PC-9 (cell line): ENCODE data around the gene TNP1. TPM values are rescaled to one million over a fixed set of nuclear protein-coding genes. Genes with fewer than 3 reads are reported as not detected.

Source experiments
- BruUV-seq: library from RNA; stranded (reverse); fragments of 400-500 nt; replicated peaks from 2 replicates; lab custom pipeline; 2021; lab: Mats Ljungman, UMichigan
- CTCF ChIA-PET: fragments of 300-600 bp; sonication (Branson Sonifier 250); formaldehyde crosslinking; loops from one replicate; lab custom pipeline; 2022; ENCODE audit warnings: antibody characterized with exemption; lab: Charles Lee
- POLR2A ChIA-PET: fragments of 300-600 bp; sonication (Branson Sonifier 250); formaldehyde crosslinking; loops from one replicate; lab custom pipeline; 2022; ENCODE audit warnings: antibody characterized with exemption; ENCODE audit not compliant: unreplicated experiment; lab: Charles Lee
- DNase-seq, 2 experiments: peaks; one replicate each; pipeline versions ENCODE4 v3.0.0 to v3.0.0-alpha.2; 2015 to 2022; ENCODE audit warnings: mixed read lengths in 1 of 2
- H2AFZ ChIP-seq: fragments of 200-600 bp; sonication (generic); 2 replicates; pipeline ENCODE4 v1.8.1; 2017; ENCODE audit warnings: antibody characterized with exemption
- H3F3A ChIP-seq: fragments of 200-600 bp; sonication (generic); 2 replicates; pipeline ENCODE4 v1.8.1; 2017; ENCODE audit warnings: antibody characterized with exemption, mild to moderate bottlenecking, low read depth; ENCODE audit not compliant: insufficient read depth
- H3K27ac ChIP-seq: fragments of 200-600 bp; sonication (generic); 2 replicates; pipeline ENCODE4 v1.6.1; 2016; ENCODE audit warnings: mixed run types
- H3K27me3 ChIP-seq: fragments of 200-600 bp; sonication (generic); 2 replicates; pipeline ENCODE4 v1.6.1; 2016; ENCODE audit warnings: low read depth, mixed run types; ENCODE audit not compliant: insufficient read depth
- H3K36me3 ChIP-seq: fragments of 200-600 bp; sonication (generic); 2 replicates; pipeline ENCODE4 v1.6.1; 2016; ENCODE audit warnings: low read depth, mixed run types
- H3K4me1 ChIP-seq: fragments of 200-600 bp; sonication (generic); replicated peaks from 2 replicates; pipeline ENCODE4 v1.6.1; 2016; ENCODE audit warnings: mixed run types; ENCODE audit not compliant: insufficient read depth
- H3K4me2 ChIP-seq: fragments of 200-600 bp; sonication (generic); 2 replicates; pipeline ENCODE4 v1.6.1; 2017; ENCODE audit warnings: mixed run types
- H3K4me3 ChIP-seq: fragments of 200-600 bp; sonication (generic); 2 replicates; pipeline ENCODE4 v1.6.1; 2016; ENCODE audit warnings: mixed run types
- H3K79me2 ChIP-seq: fragments of 200-600 bp; sonication (generic); 2 replicates; pipeline ENCODE4 v1.6.1; 2017; ENCODE audit warnings: low read depth, mixed run types
- H3K9me2 ChIP-seq: fragments of 200-600 bp; sonication (generic); 2 replicates; pipeline ENCODE4 v1.8.1; 2017; ENCODE audit warnings: mild to moderate bottlenecking; ENCODE audit not compliant: insufficient read depth
- H3K9me3 ChIP-seq: fragments of 200-600 bp; sonication (generic); 2 replicates; pipeline ENCODE4 v1.8.1; 2016; ENCODE audit warnings: low read depth; ENCODE audit not compliant: insufficient read depth
- H4K20me1 ChIP-seq: fragments of 200-600 bp; sonication (generic); 2 replicates; pipeline ENCODE4 v1.8.1; 2017; ENCODE audit not compliant: insufficient read depth
- EZH2 ChIP-seq: fragments of 200-600 bp; sonication (generic); IDR thresholded peaks from 2 replicates; pipeline ENCODE4 v1.8.0; 2017; ENCODE audit warnings: antibody characterized with exemption, low read depth
- intact Hi-C: fragments of 100-400 bp; cut with micrococcal nuclease; formaldehyde crosslinking; loops from one replicate; pipeline ENCODE4 v1.10.0; 2022; ENCODE audit not compliant: unreplicated experiment
- total RNA-seq: library from RNA; stranded (reverse); gene quantifications from 2 replicates; pipeline ENCODE4 v1.2.3, GENCODE V29; 2021
- TF ChIP-seq, protein P1 (sequence below): fragments of 200-600 bp; sonication (generic); conservative IDR thresholded peaks from 2 replicates; pipeline ENCODE4 v1.6.1; 2017; ENCODE audit warnings: mixed run types, antibody characterized with exemption, mild to moderate bottlenecking, moderate library complexity

The TNP1 gene
- total RNA-seq, 1 experiment from 2014 or later, result not detected

- H4K20me1 ChIP-seq, result no peaks in the 10 kb centered on the region
- TF ChIP-seq, protein P1, sequence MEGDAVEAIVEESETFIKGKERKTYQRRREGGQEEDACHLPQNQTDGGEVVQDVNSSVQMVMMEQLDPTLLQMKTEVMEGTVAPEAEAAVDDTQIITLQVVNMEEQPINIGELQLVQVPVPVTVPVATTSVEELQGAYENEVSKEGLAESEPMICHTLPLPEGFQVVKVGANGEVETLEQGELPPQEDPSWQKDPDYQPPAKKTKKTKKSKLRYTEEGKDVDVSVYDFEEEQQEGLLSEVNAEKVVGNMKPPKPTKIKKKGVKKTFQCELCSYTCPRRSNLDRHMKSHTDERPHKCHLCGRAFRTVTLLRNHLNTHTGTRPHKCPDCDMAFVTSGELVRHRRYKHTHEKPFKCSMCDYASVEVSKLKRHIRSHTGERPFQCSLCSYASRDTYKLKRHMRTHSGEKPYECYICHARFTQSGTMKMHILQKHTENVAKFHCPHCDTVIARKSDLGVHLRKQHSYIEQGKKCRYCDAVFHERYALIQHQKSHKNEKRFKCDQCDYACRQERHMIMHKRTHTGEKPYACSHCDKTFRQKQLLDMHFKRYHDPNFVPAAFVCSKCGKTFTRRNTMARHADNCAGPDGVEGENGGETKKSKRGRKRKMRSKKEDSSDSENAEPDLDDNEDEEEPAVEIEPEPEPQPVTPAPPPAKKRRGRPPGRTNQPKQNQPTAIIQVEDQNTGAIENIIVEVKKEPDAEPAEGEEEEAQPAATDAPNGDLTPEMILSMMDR, result no peak
- no peak for TF ChIP-seq EZH2
- H3K9me2 ChIP-seq, result no peaks in the 10 kb centered on the region
- intact Hi-C loops, result no loop called here
- CTCF ChIA-PET, result no interaction called here
- no peaks in the 10 kb centered on the region for H3F3A ChIP-seq
- no peaks in the 10 kb centered on the region for H3K4me1 ChIP-seq
- H2AFZ ChIP-seq, result no peak overlapping the region
- no peak overlapping the region for H3K4me2 ChIP-seq
- no TSS peak for BruUV-seq
- H3K27ac ChIP-seq, result no peak overlapping the region
- H3K4me3 ChIP-seq, result no peak overlapping the region
- DNase-seq, result no peak
- no peaks in the 10 kb centered on the region for H3K27me3 ChIP-seq
- POLR2A ChIA-PET, result no interaction called here
- 0 out of 2 replicates have a peak, but pooled peaks cover 9% of the 10 kb centered on the region for H3K9me3 ChIP-seq
- no peaks in the 10 kb centered on the region for H3K79me2 ChIP-seq
- H3K36me3 ChIP-seq, result no peaks in the 10 kb centered on the region
Measured at GRCh38 chr2:216901273-216901672, 41.4 kb upstream of the TNP1 start.

DNA sequence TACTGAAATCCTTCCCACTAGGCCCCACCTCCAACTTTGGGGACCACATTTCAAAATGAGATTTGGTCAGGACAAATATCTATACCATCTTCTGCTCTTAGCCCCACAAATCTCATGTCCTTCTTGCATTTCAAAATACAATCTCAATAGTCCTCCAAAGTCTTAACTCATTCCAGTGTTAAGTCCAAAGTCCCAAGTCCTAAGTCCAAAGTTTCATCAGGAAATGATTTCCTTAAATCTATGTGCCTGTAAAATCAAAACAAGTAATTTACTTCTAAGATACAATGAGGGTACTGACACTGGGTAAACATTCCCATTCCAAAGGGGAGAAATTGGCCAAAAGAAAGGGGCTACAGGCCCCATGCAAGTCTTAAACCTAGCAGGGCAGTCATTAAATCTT, 40.5 kb upstream of the TNP1 start:
- DNase-seq, result no peak
- Histone ChIP-seq H3K9me2 (no peaks in the 10 kb centered on the region), H3K36me3 (no peaks in the 10 kb centered on the region), H3K79me2 (no peaks in the 10 kb centered on the region), H3K27me3 (no peaks in the 10 kb centered on the region), H3K27ac (no peak overlapping the region), H2AFZ (no peak overlapping the region), H3K4me2 (no peak overlapping the region), H3K4me3 (no peak overlapping the region), H3K9me3 (0 out of 2 replicates have a peak, but pooled peaks cover 9% of the 10 kb centered on the region), H3F3A (no peaks in the 10 kb centered on the region), H3K4me1 (no peaks in the 10 kb centered on the region), H4K20me1 (no peaks in the 10 kb centered on the region)
- ChIA-PET POLR2A (no interaction called here), CTCF (no interaction called here)
- intact Hi-C loops, result no loop called here
- TF ChIP-seq EZH2, result no peak
- TF ChIP-seq, protein P1, result no peak
- BruUV-seq, result no TSS peak

- Histone ChIP-seq H3K27ac (no peak overlapping the region), H3K9me3 (0 out of 2 replicates have a peak, but pooled peaks cover 4% of the 10 kb centered on the region), H3K9me2 (no peaks in the 10 kb centered on the region), H3K36me3 (no peaks in the 10 kb centered on the region), H2AFZ (no peak overlapping the region), H3K4me3 (no peak overlapping the region), H4K20me1 (no peaks in the 10 kb centered on the region), H3K27me3 (no peaks in the 10 kb centered on the region), H3K4me1 (no peaks in the 10 kb centered on the region), H3F3A (no peaks in the 10 kb centered on the region), H3K79me2 (no peaks in the 10 kb centered on the region), H3K4me2 (no peak overlapping the region)
- BruUV-seq, result no TSS peak
- intact Hi-C loops, result no loop called here
- POLR2A ChIA-PET, result interaction anchor here (0.6 kb wide), 1 partner anchor 877 kb away, joined by 4 read pairs; no protein-coding TSS in a partner anchor
- no peak for DNase-seq
- TF ChIP-seq, protein P1, result no peak
- no peak for TF ChIP-seq EZH2
- CTCF ChIA-PET, result no interaction called here
Measured at GRCh38 chr2:216897561-216898203, 37.8 kb upstream of the TNP1 start.
